HEK293 (cell line): ENCODE data around the gene CYB5R2.

Experiments
- CTCF ChIA-PET: fragments of 350-600 bp; formaldehyde crosslinking; extraction: SDS; loops from one replicate; lab custom pipeline; 2021; ENCODE audit warnings: antibody characterized with exemption; lab: Yijun Ruan, JAX
- POLR2A ChIA-PET: fragments of 300-600 bp; formaldehyde crosslinking; extraction: SDS; loops from one replicate; lab custom pipeline; 2020; ENCODE audit warnings: antibody characterized with exemption, inconsistent platforms; lab: Yijun Ruan, JAX
- H3K27ac ChIP-seq: fragments of 200-500 bp; sonication (Bioruptor generic); 2 replicates; pipeline ENCODE4 v1.5.1; 2014; ENCODE audit warnings: low read depth, low read length, control low read depth, inconsistent platforms; ENCODE audit errors: extremely low read depth
- H3K36me3 ChIP-seq, 2 experiments: fragments of 200-500 bp in 1 of 2; sonication (Bioruptor generic) in 1 of 2; 1 replicate in 1 of 2; 2 replicates in 1 of 2; pipeline ENCODE4 v1.5.1; 2014 to 2017; ENCODE audit warnings: inconsistent platforms in 2 of 2, low read length in 2 of 2; ENCODE audit not compliant: control insufficient read depth in 2 of 2, insufficient read depth in 1 of 2
- H3K4me1 ChIP-seq: fragments of 200-500 bp; sonication (Bioruptor generic); 2 replicates; pipeline ENCODE4 v1.5.1; 2014; ENCODE audit warnings: mild to moderate bottlenecking, low read length, inconsistent platforms; ENCODE audit not compliant: control insufficient read depth, insufficient read depth
- H3K4me3 ChIP-seq: 2 replicates; pipeline ENCODE4 v1.5.1; 2011; ENCODE audit warnings: low read depth, mild to moderate bottlenecking, control low read depth, low read length, moderate library complexity
- H3K9me3 ChIP-seq: fragments of 200-500 bp; sonication (Bioruptor generic); 2 replicates; pipeline ENCODE4 v1.5.1; 2014; ENCODE audit warnings: low read depth, low read length, inconsistent platforms; ENCODE audit not compliant: control insufficient read depth, insufficient read depth
- FEZF1 ChIP-seq: fragments of 450-650 bp; formaldehyde crosslinking; IDR thresholded peaks from 2 replicates; pipeline ENCODE4 v1.5.1; 2016; ENCODE audit warnings: missing biosample characterization, missing genetic modification characterization
- KLF1 ChIP-seq: fragments of 450-650 bp; formaldehyde crosslinking; IDR thresholded peaks from 2 replicates; pipeline ENCODE4 v1.5.1; 2016; ENCODE audit warnings: missing biosample characterization, missing genetic modification characterization
- KLF17 ChIP-seq: fragments of 450-650 bp; formaldehyde crosslinking; IDR thresholded peaks from 2 replicates; pipeline ENCODE4 v1.5.1; 2016; ENCODE audit warnings: missing biosample characterization, missing genetic modification characterization
- MZF1 ChIP-seq: fragments of 450-650 bp; formaldehyde crosslinking; IDR thresholded peaks from 2 replicates; pipeline ENCODE4 v1.5.1; 2017; ENCODE audit warnings: missing biosample characterization, missing genetic modification characterization, borderline replicate concordance
- ZNF121 ChIP-seq: fragments of 450-650 bp; formaldehyde crosslinking; IDR thresholded peaks from 2 replicates; pipeline ENCODE4 v1.5.1; 2016; ENCODE audit warnings: missing biosample characterization, missing genetic modification characterization
- ZNF23 ChIP-seq: fragments of 450-650 bp; formaldehyde crosslinking; IDR thresholded peaks from 2 replicates; pipeline ENCODE4 v1.5.1; 2016; ENCODE audit warnings: missing biosample characterization, missing genetic modification characterization, borderline replicate concordance
- ZNF274 ChIP-seq, 2 experiments: fragments of 200-500 bp in 1 of 2; fragments of 450-650 bp in 1 of 2; sonication (Bioruptor generic) in 1 of 2; formaldehyde crosslinking in 1 of 2; IDR thresholded peaks; 2 replicates each; pipeline versions ENCODE4 v1.5.1 to v1.6.1; 2014 to 2016; ENCODE audit warnings: borderline replicate concordance in 1 of 2, inconsistent platforms in 1 of 2, low read length in 1 of 2, missing biosample characterization in 1 of 2, missing genetic modification characterization in 1 of 2
- ZNF292 ChIP-seq: fragments of 450-650 bp; formaldehyde crosslinking; IDR thresholded peaks from 2 replicates; pipeline ENCODE4 v1.5.1; 2016; ENCODE audit warnings: low read depth, missing biosample characterization, missing genetic modification characterization, borderline replicate concordance
- ZNF521 ChIP-seq: fragments of 450-650 bp; formaldehyde crosslinking; IDR thresholded peaks from 2 replicates; pipeline ENCODE4 v1.5.1; 2017; ENCODE audit warnings: missing biosample characterization, mild to moderate bottlenecking, missing genetic modification characterization
- ZNF549 ChIP-seq: fragments of 450-650 bp; IDR thresholded peaks from 2 replicates; pipeline ENCODE4 v1.5.1; 2018; ENCODE audit warnings: missing biosample characterization, missing genetic modification characterization, mild to moderate bottlenecking, inconsistent platforms, moderate library complexity
- ZNF596 ChIP-seq: fragments of 450-650 bp; IDR thresholded peaks from 2 replicates; pipeline ENCODE4 v1.5.0; 2018; ENCODE audit warnings: missing biosample characterization, mild to moderate bottlenecking, missing genetic modification characterization, moderate library complexity
- ZNF621 ChIP-seq: fragments of 450-650 bp; formaldehyde crosslinking; IDR thresholded peaks from 2 replicates; pipeline ENCODE4 v1.5.1; 2017; ENCODE audit warnings: missing biosample characterization, missing genetic modification characterization
- ZNF626 ChIP-seq: fragments of 450-650 bp; sonication (Bioruptor Pico); formaldehyde crosslinking; IDR thresholded peaks from 2 replicates; pipeline ENCODE4 v1.5.1; 2018; ENCODE audit warnings: missing biosample characterization, missing genetic modification characterization, inconsistent platforms
- ZNF677 ChIP-seq: fragments of 450-650 bp; IDR thresholded peaks from 2 replicates; pipeline ENCODE4 v1.5.0; 2018; ENCODE audit warnings: missing biosample characterization, mild to moderate bottlenecking, missing genetic modification characterization, moderate library complexity
- ZNF830 ChIP-seq: fragments of 450-650 bp; IDR thresholded peaks from 2 replicates; pipeline ENCODE4 v1.5.0; 2018; ENCODE audit warnings: missing biosample characterization, missing genetic modification characterization, low read depth, mild to moderate bottlenecking, moderate library complexity
- TF ChIP-seq, protein P1 (sequence below): fragments of 450-650 bp; formaldehyde crosslinking; IDR thresholded peaks from 2 replicates; pipeline ENCODE4 v1.5.1; 2016; ENCODE audit warnings: missing biosample characterization, missing genetic modification characterization
- TF ChIP-seq, protein P2 (sequence below): fragments of 450-650 bp; formaldehyde crosslinking; IDR thresholded peaks from 2 replicates; pipeline ENCODE4 v1.5.1; 2016; ENCODE audit warnings: missing biosample characterization, missing genetic modification characterization
- TF ChIP-seq, protein P3 (sequence below): fragments of 450-650 bp; formaldehyde crosslinking; IDR thresholded peaks from 2 replicates; pipeline ENCODE4 v1.5.1; 2016; ENCODE audit warnings: missing biosample characterization, missing genetic modification characterization
- TF ChIP-seq, protein P4 (sequence below): fragments of 450-650 bp; formaldehyde crosslinking; IDR thresholded peaks from 2 replicates; pipeline ENCODE4 v1.5.0; 2017; ENCODE audit warnings: missing biosample characterization, missing genetic modification characterization, borderline replicate concordance

The CYB5R2 gene

DNA sequence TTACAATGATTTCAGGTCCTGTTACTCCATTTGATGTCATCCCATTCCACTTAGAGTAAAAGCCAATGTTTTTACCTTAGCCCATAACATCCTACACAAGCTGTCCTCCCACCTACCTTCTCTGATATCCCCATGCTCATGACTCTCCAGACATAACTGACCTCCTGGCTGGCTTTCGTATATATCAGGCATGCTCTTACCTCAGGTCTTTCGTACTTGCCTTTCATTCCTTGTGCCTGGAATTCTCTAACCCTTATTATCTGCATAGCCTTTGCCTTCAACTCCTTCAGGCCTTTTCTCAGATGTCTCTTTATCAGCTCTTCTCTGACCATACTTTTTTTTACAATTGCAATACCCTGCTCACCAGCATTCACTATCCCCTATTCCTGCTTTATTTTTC, 10.3 kb upstream of the CYB5R2 start (continued):
- TF ChIP-seq ZNF23 (tag by site-specific recombination), result no peak
- no peak for TF ChIP-seq ZNF292 (tag by site-specific recombination)
- no peak for TF ChIP-seq ZNF596
- TF ChIP-seq, protein P1, sequence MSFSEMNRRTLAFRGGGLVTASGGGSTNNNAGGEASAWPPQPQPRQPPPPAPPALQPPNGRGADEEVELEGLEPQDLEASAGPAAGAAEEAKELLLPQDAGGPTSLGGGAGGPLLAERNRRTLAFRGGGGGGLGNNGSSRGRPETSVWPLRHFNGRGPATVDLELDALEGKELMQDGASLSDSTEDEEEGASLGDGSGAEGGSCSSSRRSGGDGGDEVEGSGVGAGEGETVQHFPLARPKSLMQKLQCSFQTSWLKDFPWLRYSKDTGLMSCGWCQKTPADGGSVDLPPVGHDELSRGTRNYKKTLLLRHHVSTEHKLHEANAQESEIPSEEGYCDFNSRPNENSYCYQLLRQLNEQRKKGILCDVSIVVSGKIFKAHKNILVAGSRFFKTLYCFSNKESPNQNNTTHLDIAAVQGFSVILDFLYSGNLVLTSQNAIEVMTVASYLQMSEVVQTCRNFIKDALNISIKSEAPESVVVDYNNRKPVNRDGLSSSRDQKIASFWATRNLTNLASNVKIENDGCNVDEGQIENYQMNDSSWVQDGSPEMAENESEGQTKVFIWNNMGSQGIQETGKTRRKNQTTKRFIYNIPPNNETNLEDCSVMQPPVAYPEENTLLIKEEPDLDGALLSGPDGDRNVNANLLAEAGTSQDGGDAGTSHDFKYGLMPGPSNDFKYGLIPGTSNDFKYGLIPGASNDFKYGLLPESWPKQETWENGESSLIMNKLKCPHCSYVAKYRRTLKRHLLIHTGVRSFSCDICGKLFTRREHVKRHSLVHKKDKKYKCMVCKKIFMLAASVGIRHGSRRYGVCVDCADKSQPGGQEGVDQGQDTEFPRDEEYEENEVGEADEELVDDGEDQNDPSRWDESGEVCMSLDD (tag by site-specific recombination), result no peak
- TF ChIP-seq ZNF521 (tag by site-specific recombination), result no peak
- TF ChIP-seq ZNF274 (IDR thresholded peaks at IDR 0.05; ENCODE audit: low read length), result no peak
- TF ChIP-seq ZNF274 (tag by site-specific recombination; IDR thresholded peaks at IDR 0.05; ENCODE audit: borderline replicate concordance), result no peak
- TF ChIP-seq, protein P2, sequence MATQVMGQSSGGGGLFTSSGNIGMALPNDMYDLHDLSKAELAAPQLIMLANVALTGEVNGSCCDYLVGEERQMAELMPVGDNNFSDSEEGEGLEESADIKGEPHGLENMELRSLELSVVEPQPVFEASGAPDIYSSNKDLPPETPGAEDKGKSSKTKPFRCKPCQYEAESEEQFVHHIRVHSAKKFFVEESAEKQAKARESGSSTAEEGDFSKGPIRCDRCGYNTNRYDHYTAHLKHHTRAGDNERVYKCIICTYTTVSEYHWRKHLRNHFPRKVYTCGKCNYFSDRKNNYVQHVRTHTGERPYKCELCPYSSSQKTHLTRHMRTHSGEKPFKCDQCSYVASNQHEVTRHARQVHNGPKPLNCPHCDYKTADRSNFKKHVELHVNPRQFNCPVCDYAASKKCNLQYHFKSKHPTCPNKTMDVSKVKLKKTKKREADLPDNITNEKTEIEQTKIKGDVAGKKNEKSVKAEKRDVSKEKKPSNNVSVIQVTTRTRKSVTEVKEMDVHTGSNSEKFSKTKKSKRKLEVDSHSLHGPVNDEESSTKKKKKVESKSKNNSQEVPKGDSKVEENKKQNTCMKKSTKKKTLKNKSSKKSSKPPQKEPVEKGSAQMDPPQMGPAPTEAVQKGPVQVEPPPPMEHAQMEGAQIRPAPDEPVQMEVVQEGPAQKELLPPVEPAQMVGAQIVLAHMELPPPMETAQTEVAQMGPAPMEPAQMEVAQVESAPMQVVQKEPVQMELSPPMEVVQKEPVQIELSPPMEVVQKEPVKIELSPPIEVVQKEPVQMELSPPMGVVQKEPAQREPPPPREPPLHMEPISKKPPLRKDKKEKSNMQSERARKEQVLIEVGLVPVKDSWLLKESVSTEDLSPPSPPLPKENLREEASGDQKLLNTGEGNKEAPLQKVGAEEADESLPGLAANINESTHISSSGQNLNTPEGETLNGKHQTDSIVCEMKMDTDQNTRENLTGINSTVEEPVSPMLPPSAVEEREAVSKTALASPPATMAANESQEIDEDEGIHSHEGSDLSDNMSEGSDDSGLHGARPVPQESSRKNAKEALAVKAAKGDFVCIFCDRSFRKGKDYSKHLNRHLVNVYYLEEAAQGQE (tag by site-specific recombination), result no peak

GRCh38 chr11:7677796-7678201, 4.5 kb upstream of the CYB5R2 start:
- H3K27ac ChIP-seq, result no peak overlapping the region
- H3K9me3 ChIP-seq, result no peaks in the 10 kb centered on the region
- POLR2A ChIA-PET, result no interaction called here
- H3K4me1 ChIP-seq, result no peaks in the 10 kb centered on the region
- no peaks in the 10 kb centered on the region for H3K36me3 ChIP-seq
- CTCF ChIA-PET, result interaction anchor here (0.6 to 2.0 kb wide), 7 partner anchors 9 to 759 kb away, joined by 3 to 5 read pairs (median 3); no protein-coding TSS in a partner anchor
- no peak for TF ChIP-seq ZNF626
- TF ChIP-seq MZF1, result peak; percentile 39; the same call in 1 of the 2 replicates
- TF ChIP-seq FEZF1 (tag by site-specific recombination), result 0 out of 2 replicates have a peak, but pooled peaks have one; percentile 9
- TF ChIP-seq, all 188 proteins: peak for 2
- H3K4me3 ChIP-seq, result no peak overlapping the region

GRCh38 chr11:7677071-7677470, 3.8 kb upstream of the CYB5R2 start:
- no peaks in the 10 kb centered on the region for H3K9me3 ChIP-seq
- H3K4me1 ChIP-seq, result no peaks in the 10 kb centered on the region
- ChIA-PET CTCF (interaction anchor here (0.9 to 1.0 kb wide), 2 partner anchors 13 to 106 kb away, joined by 3 to 4 read pairs; no protein-coding TSS in a partner anchor), POLR2A (no interaction called here)
- H3K27ac ChIP-seq, result no peak overlapping the region
- no peaks in the 10 kb centered on the region for H3K36me3 ChIP-seq
- H3K4me3 ChIP-seq, result no peak overlapping the region
- TF ChIP-seq ZNF121 (tag by site-specific recombination) (no peak), ZNF621 (tag by site-specific recombination) (no peak), KLF17 (tag by site-specific recombination) (no peak), ZNF677 (no peak), ZNF830 (tag by site-specific recombination) (no peak), ZNF549 (tag by site-specific recombination) (no peak), KLF1 (tag by site-specific recombination) (no peak)
- TF ChIP-seq, protein P3, sequence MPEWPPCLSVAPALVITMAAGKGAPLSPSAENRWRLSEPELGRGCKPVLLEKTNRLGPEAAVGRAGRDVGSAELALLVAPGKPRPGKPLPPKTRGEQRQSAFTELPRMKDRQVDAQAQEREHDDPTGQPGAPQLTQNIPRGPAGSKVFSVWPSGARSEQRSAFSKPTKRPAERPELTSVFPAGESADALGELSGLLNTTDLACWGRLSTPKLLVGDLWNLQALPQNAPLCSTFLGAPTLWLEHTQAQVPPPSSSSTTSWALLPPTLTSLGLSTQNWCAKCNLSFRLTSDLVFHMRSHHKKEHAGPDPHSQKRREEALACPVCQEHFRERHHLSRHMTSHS, result no peak
- TF ChIP-seq, protein P4, sequence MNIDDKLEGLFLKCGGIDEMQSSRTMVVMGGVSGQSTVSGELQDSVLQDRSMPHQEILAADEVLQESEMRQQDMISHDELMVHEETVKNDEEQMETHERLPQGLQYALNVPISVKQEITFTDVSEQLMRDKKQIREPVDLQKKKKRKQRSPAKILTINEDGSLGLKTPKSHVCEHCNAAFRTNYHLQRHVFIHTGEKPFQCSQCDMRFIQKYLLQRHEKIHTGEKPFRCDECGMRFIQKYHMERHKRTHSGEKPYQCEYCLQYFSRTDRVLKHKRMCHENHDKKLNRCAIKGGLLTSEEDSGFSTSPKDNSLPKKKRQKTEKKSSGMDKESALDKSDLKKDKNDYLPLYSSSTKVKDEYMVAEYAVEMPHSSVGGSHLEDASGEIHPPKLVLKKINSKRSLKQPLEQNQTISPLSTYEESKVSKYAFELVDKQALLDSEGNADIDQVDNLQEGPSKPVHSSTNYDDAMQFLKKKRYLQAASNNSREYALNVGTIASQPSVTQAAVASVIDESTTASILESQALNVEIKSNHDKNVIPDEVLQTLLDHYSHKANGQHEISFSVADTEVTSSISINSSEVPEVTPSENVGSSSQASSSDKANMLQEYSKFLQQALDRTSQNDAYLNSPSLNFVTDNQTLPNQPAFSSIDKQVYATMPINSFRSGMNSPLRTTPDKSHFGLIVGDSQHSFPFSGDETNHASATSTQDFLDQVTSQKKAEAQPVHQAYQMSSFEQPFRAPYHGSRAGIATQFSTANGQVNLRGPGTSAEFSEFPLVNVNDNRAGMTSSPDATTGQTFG (tag by site-specific recombination), result no peak
